Sigmoid colon (tissue), 4 donors: ENCODE results near the gene ARHGAP33.

Source experiments
- CTCF ChIP-seq, 4 experiments: fragments of 450-650 bp in 3 of 4; fragments of 200-600 bp in 1 of 4; IDR thresholded peaks; one replicate each; pipeline ENCODE4 v1.5.1; 2016 to 2019; ENCODE audit warnings: antibody characterized with exemption in 4 of 4, mild to moderate bottlenecking in 3 of 4, moderate library complexity in 2 of 4
- EP300 ChIP-seq, 4 donors: sonication (generic); formaldehyde crosslinking; IDR thresholded peaks; one replicate each; pipeline ENCODE4 v1.6.1; 2017; ENCODE audit warnings: antibody characterized with exemption in 4 of 4
- POLR2A ChIP-seq, 2 donors: fragments of 450-650 bp; IDR thresholded peaks; one replicate each; pipeline ENCODE4 v1.6.1; 2016; ENCODE audit warnings: antibody characterized with exemption in 2 of 2, mild to moderate bottlenecking in 2 of 2, moderate library complexity in 2 of 2
- POLR2AphosphoS5 ChIP-seq, 4 donors: sonication (generic); formaldehyde crosslinking; IDR thresholded peaks; one replicate each; pipeline ENCODE4 v1.6.1; 2017; ENCODE audit warnings: antibody characterized with exemption in 4 of 4

- TF ChIP-seq CTCF (IDR thresholded peaks at IDR 0.05), result no peak
- no peak for TF ChIP-seq EP300 (IDR thresholded peaks at IDR 0.05)
- TF ChIP-seq POLR2A (IDR thresholded peaks at IDR 0.05), result no peak
- no peak for TF ChIP-seq POLR2AphosphoS5 (IDR thresholded peaks at IDR 0.05)
These were observed 36.5 kb upstream of the ARHGAP33 start for GRCh38 chr19:35738887-35739229.
